ENCODE results near the gene SKAP1. TPM values are rescaled to one million over a fixed set of nuclear protein-coding genes. Genes with fewer than 3 reads are reported as not detected.
A peak's percentile ranks its signal among the peaks of the same experiment; 100 is the strongest.

Gene SKAP1
- total and polyA plus RNA-seq, 2 of the 13 experiments (the other 11 are each of a cell fraction or from before 2014, with no cell fraction given) = 0.21 TPM; not detected in 1

DNA sequence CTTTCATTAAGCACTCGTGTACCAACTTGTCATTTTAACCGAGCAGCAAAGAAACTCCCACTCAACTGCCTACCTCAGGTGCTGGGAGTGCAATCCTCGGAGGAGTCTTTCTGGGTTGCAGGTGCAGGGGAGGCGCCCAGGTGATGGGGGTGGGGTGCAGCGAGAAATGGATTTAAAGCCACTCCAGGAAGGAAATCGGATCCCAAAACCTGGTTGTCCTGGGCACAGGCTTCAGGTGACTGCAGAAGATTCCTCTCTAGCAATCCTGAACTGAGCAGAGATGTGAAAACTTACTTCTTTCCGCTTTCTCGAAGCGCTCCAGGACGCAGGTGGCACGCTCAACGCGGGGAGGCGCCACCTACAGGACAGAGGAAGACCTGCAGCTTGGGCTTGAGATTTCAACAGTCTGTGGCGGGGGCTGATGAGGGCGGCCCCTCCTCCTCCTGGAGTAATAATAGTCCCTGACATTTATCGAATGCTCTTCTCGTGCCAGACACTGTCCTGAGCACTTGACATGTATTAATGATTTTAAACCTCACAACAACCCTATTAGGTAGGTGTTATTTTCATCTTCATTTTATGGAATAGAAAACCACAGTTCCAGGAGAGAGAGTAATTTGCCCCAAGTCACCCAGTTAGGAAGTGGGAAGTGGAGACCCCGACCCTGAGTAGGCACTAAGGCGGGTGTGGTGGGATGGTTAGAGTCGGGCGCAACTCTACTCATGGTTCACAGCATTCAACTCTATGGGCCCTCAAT is 27.2 kb upstream of the SKAP1 start (continued):
- TF ChIP-seq, protein P1, sequence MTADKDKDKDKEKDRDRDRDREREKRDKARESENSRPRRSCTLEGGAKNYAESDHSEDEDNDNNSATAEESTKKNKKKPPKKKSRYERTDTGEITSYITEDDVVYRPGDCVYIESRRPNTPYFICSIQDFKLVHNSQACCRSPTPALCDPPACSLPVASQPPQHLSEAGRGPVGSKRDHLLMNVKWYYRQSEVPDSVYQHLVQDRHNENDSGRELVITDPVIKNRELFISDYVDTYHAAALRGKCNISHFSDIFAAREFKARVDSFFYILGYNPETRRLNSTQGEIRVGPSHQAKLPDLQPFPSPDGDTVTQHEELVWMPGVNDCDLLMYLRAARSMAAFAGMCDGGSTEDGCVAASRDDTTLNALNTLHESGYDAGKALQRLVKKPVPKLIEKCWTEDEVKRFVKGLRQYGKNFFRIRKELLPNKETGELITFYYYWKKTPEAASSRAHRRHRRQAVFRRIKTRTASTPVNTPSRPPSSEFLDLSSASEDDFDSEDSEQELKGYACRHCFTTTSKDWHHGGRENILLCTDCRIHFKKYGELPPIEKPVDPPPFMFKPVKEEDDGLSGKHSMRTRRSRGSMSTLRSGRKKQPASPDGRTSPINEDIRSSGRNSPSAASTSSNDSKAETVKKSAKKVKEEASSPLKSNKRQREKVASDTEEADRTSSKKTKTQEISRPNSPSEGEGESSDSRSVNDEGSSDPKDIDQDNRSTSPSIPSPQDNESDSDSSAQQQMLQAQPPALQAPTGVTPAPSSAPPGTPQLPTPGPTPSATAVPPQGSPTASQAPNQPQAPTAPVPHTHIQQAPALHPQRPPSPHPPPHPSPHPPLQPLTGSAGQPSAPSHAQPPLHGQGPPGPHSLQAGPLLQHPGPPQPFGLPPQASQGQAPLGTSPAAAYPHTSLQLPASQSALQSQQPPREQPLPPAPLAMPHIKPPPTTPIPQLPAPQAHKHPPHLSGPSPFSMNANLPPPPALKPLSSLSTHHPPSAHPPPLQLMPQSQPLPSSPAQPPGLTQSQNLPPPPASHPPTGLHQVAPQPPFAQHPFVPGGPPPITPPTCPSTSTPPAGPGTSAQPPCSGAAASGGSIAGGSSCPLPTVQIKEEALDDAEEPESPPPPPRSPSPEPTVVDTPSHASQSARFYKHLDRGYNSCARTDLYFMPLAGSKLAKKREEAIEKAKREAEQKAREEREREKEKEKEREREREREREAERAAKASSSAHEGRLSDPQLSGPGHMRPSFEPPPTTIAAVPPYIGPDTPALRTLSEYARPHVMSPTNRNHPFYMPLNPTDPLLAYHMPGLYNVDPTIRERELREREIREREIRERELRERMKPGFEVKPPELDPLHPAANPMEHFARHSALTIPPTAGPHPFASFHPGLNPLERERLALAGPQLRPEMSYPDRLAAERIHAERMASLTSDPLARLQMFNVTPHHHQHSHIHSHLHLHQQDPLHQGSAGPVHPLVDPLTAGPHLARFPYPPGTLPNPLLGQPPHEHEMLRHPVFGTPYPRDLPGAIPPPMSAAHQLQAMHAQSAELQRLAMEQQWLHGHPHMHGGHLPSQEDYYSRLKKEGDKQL (CRISPR knock-in tag; IDR thresholded peaks at IDR 0.05; ENCODE audit: low read depth) = no peak
- TF ChIP-seq SOX13 (IDR thresholded peaks at IDR 0.05) = no peak
- no peak for TF ChIP-seq SOX13 (CRISPR knock-in tag; conservative IDR thresholded peaks at IDR 0.05 in 1 of 2, IDR thresholded peaks at IDR 0.05 in 1 of 2)
- TF ChIP-seq NFIC (IDR thresholded peaks at IDR 0.05; ENCODE audit: low read length) = no peak
- peak; percentile 35 for TF ChIP-seq ZEB1 (IDR thresholded peaks at IDR 0.05; ENCODE audit: insufficient replicate concordance, low read depth)
- TF ChIP-seq, protein P2, sequence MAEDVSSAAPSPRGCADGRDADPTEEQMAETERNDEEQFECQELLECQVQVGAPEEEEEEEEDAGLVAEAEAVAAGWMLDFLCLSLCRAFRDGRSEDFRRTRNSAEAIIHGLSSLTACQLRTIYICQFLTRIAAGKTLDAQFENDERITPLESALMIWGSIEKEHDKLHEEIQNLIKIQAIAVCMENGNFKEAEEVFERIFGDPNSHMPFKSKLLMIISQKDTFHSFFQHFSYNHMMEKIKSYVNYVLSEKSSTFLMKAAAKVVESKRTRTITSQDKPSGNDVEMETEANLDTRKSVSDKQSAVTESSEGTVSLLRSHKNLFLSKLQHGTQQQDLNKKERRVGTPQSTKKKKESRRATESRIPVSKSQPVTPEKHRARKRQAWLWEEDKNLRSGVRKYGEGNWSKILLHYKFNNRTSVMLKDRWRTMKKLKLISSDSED (CRISPR knock-in tag; IDR thresholded peaks at IDR 0.05) = no peak
- TF ChIP-seq, protein P3, sequence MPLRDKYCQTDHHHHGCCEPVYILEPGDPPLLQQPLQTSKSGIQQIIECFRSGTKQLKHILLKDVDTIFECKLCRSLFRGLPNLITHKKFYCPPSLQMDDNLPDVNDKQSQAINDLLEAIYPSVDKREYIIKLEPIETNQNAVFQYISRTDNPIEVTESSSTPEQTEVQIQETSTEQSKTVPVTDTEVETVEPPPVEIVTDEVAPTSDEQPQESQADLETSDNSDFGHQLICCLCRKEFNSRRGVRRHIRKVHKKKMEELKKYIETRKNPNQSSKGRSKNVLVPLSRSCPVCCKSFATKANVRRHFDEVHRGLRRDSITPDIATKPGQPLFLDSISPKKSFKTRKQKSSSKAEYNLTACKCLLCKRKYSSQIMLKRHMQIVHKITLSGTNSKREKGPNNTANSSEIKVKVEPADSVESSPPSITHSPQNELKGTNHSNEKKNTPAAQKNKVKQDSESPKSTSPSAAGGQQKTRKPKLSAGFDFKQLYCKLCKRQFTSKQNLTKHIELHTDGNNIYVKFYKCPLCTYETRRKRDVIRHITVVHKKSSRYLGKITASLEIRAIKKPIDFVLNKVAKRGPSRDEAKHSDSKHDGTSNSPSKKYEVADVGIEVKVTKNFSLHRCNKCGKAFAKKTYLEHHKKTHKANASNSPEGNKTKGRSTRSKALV (CRISPR knock-in tag; IDR thresholded peaks at IDR 0.05) = 0 out of 2 replicates have a peak, but pooled peaks have one; percentile 18
- no peak for TF ChIP-seq ZNF776 (CRISPR knock-in tag; IDR thresholded peaks at IDR 0.05)
- TF ChIP-seq MAF1 (CRISPR knock-in tag; IDR thresholded peaks at IDR 0.05; ENCODE audit: borderline replicate concordance) = no peak
- no peak for TF ChIP-seq WIZ (CRISPR knock-in tag; IDR thresholded peaks at IDR 0.05)
- TF ChIP-seq FOSL1 (CRISPR knock-in tag; IDR thresholded peaks at IDR 0.05; ENCODE audit: borderline replicate concordance) = no peak
- no peak for TF ChIP-seq ZNF329 (CRISPR knock-in tag; IDR thresholded peaks at IDR 0.05; ENCODE audit: low read depth)
- TF ChIP-seq ZNF460 (CRISPR knock-in tag; IDR thresholded peaks at IDR 0.05; ENCODE audit: borderline replicate concordance) = no peak
- TF ChIP-seq, protein P4, sequence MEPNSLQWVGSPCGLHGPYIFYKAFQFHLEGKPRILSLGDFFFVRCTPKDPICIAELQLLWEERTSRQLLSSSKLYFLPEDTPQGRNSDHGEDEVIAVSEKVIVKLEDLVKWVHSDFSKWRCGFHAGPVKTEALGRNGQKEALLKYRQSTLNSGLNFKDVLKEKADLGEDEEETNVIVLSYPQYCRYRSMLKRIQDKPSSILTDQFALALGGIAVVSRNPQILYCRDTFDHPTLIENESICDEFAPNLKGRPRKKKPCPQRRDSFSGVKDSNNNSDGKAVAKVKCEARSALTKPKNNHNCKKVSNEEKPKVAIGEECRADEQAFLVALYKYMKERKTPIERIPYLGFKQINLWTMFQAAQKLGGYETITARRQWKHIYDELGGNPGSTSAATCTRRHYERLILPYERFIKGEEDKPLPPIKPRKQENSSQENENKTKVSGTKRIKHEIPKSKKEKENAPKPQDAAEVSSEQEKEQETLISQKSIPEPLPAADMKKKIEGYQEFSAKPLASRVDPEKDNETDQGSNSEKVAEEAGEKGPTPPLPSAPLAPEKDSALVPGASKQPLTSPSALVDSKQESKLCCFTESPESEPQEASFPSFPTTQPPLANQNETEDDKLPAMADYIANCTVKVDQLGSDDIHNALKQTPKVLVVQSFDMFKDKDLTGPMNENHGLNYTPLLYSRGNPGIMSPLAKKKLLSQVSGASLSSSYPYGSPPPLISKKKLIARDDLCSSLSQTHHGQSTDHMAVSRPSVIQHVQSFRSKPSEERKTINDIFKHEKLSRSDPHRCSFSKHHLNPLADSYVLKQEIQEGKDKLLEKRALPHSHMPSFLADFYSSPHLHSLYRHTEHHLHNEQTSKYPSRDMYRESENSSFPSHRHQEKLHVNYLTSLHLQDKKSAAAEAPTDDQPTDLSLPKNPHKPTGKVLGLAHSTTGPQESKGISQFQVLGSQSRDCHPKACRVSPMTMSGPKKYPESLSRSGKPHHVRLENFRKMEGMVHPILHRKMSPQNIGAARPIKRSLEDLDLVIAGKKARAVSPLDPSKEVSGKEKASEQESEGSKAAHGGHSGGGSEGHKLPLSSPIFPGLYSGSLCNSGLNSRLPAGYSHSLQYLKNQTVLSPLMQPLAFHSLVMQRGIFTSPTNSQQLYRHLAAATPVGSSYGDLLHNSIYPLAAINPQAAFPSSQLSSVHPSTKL (CRISPR knock-in tag; IDR thresholded peaks at IDR 0.05) = peak; percentile 28; the same call in 1 of the 2 replicates

All from HepG2 (cell line).